Spleen (tissue), 7 donors: ENCODE data around the gene HDAC4.

Experiments used
- POLR2A ChIP-seq, 3 donors: fragments of 450-650 bp; IDR thresholded peaks; one replicate each; pipeline ENCODE4 v1.5.1; 2017; ENCODE audit warnings: antibody characterized with exemption in 3 of 3, mild to moderate bottlenecking in 1 of 3
- POLR2AphosphoS5 ChIP-seq, 3 donors: sonication (generic); formaldehyde crosslinking; IDR thresholded peaks; one replicate each; pipeline ENCODE4 v1.5.1; 2017; ENCODE audit warnings: antibody characterized with exemption in 3 of 3
- TF ChIP-seq, protein P1 (sequence below), 11 experiments: fragments of 200-600 bp in 7 of 11; fragments of 450-650 bp in 4 of 11; sonication (generic) in 4 of 11; IDR thresholded peaks in 8 of 11; conservative IDR thresholded peaks in 3 of 11; 1 replicate in 7 of 11; 2 replicates in 4 of 11; pipeline versions ENCODE4 v1.4.0 to v1.8.0; 2016 to 2021; ENCODE audit warnings: antibody characterized with exemption in 11 of 11, inconsistent platforms in 4 of 11, mild to moderate bottlenecking in 1 of 11
- donor health status: DM: no; HTN: no; CAD: no; lungs with moderate emphysema.
- donor health status: DM: no; HTN: no; CAD: no.
- donor health status: DM: no; HTN: no; CAD: no.

- TF ChIP-seq POLR2AphosphoS5 (IDR thresholded peaks at IDR 0.05) = no peak
- TF ChIP-seq POLR2A (IDR thresholded peaks at IDR 0.05) = no peak
- TF ChIP-seq, protein P1, sequence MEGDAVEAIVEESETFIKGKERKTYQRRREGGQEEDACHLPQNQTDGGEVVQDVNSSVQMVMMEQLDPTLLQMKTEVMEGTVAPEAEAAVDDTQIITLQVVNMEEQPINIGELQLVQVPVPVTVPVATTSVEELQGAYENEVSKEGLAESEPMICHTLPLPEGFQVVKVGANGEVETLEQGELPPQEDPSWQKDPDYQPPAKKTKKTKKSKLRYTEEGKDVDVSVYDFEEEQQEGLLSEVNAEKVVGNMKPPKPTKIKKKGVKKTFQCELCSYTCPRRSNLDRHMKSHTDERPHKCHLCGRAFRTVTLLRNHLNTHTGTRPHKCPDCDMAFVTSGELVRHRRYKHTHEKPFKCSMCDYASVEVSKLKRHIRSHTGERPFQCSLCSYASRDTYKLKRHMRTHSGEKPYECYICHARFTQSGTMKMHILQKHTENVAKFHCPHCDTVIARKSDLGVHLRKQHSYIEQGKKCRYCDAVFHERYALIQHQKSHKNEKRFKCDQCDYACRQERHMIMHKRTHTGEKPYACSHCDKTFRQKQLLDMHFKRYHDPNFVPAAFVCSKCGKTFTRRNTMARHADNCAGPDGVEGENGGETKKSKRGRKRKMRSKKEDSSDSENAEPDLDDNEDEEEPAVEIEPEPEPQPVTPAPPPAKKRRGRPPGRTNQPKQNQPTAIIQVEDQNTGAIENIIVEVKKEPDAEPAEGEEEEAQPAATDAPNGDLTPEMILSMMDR (IDR thresholded peaks at IDR 0.05 in 8 of 11, conservative IDR thresholded peaks at IDR 0.05 in 3 of 11) = no peak
Observed at GRCh38 chr2:239115616-239116015, 285.2 kb downstream of the HDAC4 start.
